Liver (tissue), 9 donors: ENCODE data around the gene DYNLT2. TPM values are rescaled to one million over a fixed set of nuclear protein-coding genes. Genes with fewer than 3 reads are reported as not detected.
"Not testable (repeated sequence)": the region's sequence is repeated elsewhere in the genome, so short reads cannot be mapped to it uniquely, and the experiment has no call there.

Experiments
- DNase-seq: peaks from one replicate; pipeline ENCODE4 v3.0.0-alpha.2; 2017; ENCODE audit warnings: low spot score
- H3K27ac ChIP-seq, 2 donors: one replicate each; pipeline ENCODE4 v1.7.0; 2013; ENCODE audit warnings: inconsistent platforms in 2 of 2, low read length in 2 of 2, control low read depth in 1 of 2, low read depth in 1 of 2, mild to moderate bottlenecking in 1 of 2
- H3K27me3 ChIP-seq, 4 donors: one replicate each; pipeline versions ENCODE4 v1.6.1 to v1.7.0; 2013; ENCODE audit warnings: low read length in 3 of 4, inconsistent platforms in 1 of 4, mild to moderate bottlenecking in 1 of 4, moderate library complexity in 1 of 4; ENCODE audit not compliant: control insufficient read depth in 4 of 4, insufficient read depth in 4 of 4
- H3K36me3 ChIP-seq, 4 donors: one replicate each; pipeline versions ENCODE4 v1.6.1 to v1.7.0; 2013; ENCODE audit warnings: low read length in 3 of 4, mild to moderate bottlenecking in 3 of 4, low read depth in 1 of 4, moderate library complexity in 1 of 4; ENCODE audit not compliant: control insufficient read depth in 4 of 4, insufficient read depth in 3 of 4
- H3K4me1 ChIP-seq, 4 donors: one replicate each; pipeline versions ENCODE4 v1.6.1 to v1.7.0; 2013; ENCODE audit warnings: low read length in 3 of 4, mild to moderate bottlenecking in 3 of 4, moderate library complexity in 1 of 4; ENCODE audit not compliant: control insufficient read depth in 4 of 4, insufficient read depth in 4 of 4
- H3K4me3 ChIP-seq, 3 donors: one replicate each; pipeline versions ENCODE4 v1.6.1 to v1.7.0; 2013; ENCODE audit warnings: low read length in 3 of 3, control low read depth in 1 of 3, low read depth in 1 of 3, mild to moderate bottlenecking in 1 of 3
- H3K9ac ChIP-seq, 2 donors: one replicate each; pipeline ENCODE4 v1.7.0; 2013; ENCODE audit warnings: low read length in 2 of 2, mild to moderate bottlenecking in 2 of 2, moderate library complexity in 2 of 2, control low read depth in 1 of 2, low read depth in 1 of 2
- H3K9me3 ChIP-seq, 4 donors: one replicate each; pipeline versions ENCODE4 v1.6.1 to v1.7.0; 2013; ENCODE audit warnings: low read length in 3 of 4; ENCODE audit not compliant: control insufficient read depth in 4 of 4
- ATF3 ChIP-seq: IDR thresholded peaks from 2 replicates; pipeline ENCODE4 v1.6.1; 2016; ENCODE audit warnings: antibody characterized with exemption
- CTCF ChIP-seq: fragments of 150-350 bp; IDR thresholded peaks from 2 replicates; pipeline ENCODE4 v1.5.1; 2017; ENCODE audit warnings: improper control_type of control experiment, low read depth, low read length; ENCODE audit not compliant: missing input control
- EGR1 ChIP-seq, 2 donors: IDR thresholded peaks; 2 replicates each; pipeline ENCODE4 v1.6.1; 2016 to 2018; ENCODE audit warnings: antibody characterized with exemption in 2 of 2, low read depth in 2 of 2
- FOXA1 ChIP-seq: IDR thresholded peaks from 2 replicates; pipeline ENCODE4 v1.6.1; 2016; ENCODE audit warnings: antibody characterized with exemption
- FOXA2 ChIP-seq: IDR thresholded peaks from 2 replicates; pipeline ENCODE4 v1.6.1; 2016; ENCODE audit warnings: antibody characterized with exemption
- GABPA ChIP-seq, 2 donors: IDR thresholded peaks in 1 of 2; conservative IDR thresholded peaks in 1 of 2; 2 replicates each; pipeline ENCODE4 v1.6.1; 2016; ENCODE audit warnings: antibody characterized with exemption in 2 of 2, mild to moderate bottlenecking in 1 of 2, moderate library complexity in 1 of 2
- HNF4G ChIP-seq: IDR thresholded peaks from 2 replicates; pipeline ENCODE4 v1.6.1; 2016; ENCODE audit warnings: antibody characterized with exemption
- JUND ChIP-seq, 2 donors: IDR thresholded peaks; 2 replicates each; pipeline ENCODE4 v1.6.1; 2016; ENCODE audit warnings: antibody characterized with exemption in 2 of 2
- MAX ChIP-seq: IDR thresholded peaks from 2 replicates; pipeline ENCODE4 v1.6.1; 2016; ENCODE audit warnings: antibody characterized with exemption
- NR2F2 ChIP-seq: IDR thresholded peaks from 2 replicates; pipeline ENCODE4 v1.6.1; 2016; ENCODE audit warnings: antibody characterized with exemption
- RAD21 ChIP-seq, 2 donors: IDR thresholded peaks; 2 replicates each; pipeline ENCODE4 v1.6.1; 2016; ENCODE audit warnings: antibody characterized with exemption in 2 of 2, mild to moderate bottlenecking in 2 of 2
- REST ChIP-seq: IDR thresholded peaks from 2 replicates; pipeline ENCODE4 v1.6.1; 2016; ENCODE audit warnings: antibody characterized with exemption, mild to moderate bottlenecking
- RXRA ChIP-seq, 2 donors: IDR thresholded peaks; 2 replicates each; pipeline ENCODE4 v1.6.1; 2017 to 2018; ENCODE audit warnings: antibody characterized with exemption in 2 of 2, mild to moderate bottlenecking in 1 of 2
- SP1 ChIP-seq: IDR thresholded peaks from 2 replicates; pipeline ENCODE4 v1.6.1; 2018; ENCODE audit warnings: antibody characterized with exemption, mild to moderate bottlenecking
- TAF1 ChIP-seq: conservative IDR thresholded peaks from 2 replicates; pipeline ENCODE4 v1.6.1; 2016; ENCODE audit warnings: antibody characterized with exemption, mild to moderate bottlenecking
- YY1 ChIP-seq: IDR thresholded peaks from 2 replicates; pipeline ENCODE4 v1.6.1; 2016; ENCODE audit warnings: antibody characterized with exemption, mild to moderate bottlenecking
- ZBTB33 ChIP-seq: IDR thresholded peaks from 2 replicates; pipeline ENCODE4 v1.6.1; 2016; ENCODE audit warnings: antibody characterized with exemption
- WGBS: extraction: QIAGEN DNeasy Blood & Tissue Kit; methylation state at CpG from one replicate; pipeline ENCODE4 v1.1.7; 2013; 5-methylcytosine and 5-hydroxymethylcytosine counted together
- polyA plus RNA-seq, 2 donors: library from polyadenylated mRNA; stranded (reverse) in 1 of 2; unstranded in 1 of 2; fragments of 200-250 nt in 1 of 2; fragments of >200 nt in 1 of 2; fragmentation: Nextera tagmentation in 1 of 2; extraction: Ambion mirVana in 1 of 2; gene quantifications; one replicate each; pipeline versions ENCODE4 v1.2.1 to v1.2.3, GENCODE V29; 2013 to 2015
- total RNA-seq, 2 donors: library from RNA; depleted of rRNA; stranded (reverse); fragments of >200 nt; gene quantifications; one replicate each; pipeline ENCODE4 v1.2.3, GENCODE V29; 2014
- donor health status: healthy.
- donor health status: healthy.
- donor health status: healthy.
- donor health status: healthy.
- donor health status: healthy.

The DYNLT2 gene
- total and polyA plus RNA-seq, 4 donors, result 0.37 to 2.3 (median 1.2) TPM

- TF ChIP-seq ATF3, result peak; percentile 93
- H3K36me3 ChIP-seq, result peaks cover 3 to 11% (median 4%) of the 10 kb centered on the region in 4 donors
- not testable (repeated sequence) for H3K9ac ChIP-seq
Measured at GRCh38 chr6:169765789-169766188, 14.4 kb upstream of the DYNLT2 start.

GRCh38 chr6:169763881-169764280, 12.5 kb upstream of the DYNLT2 start:
- Histone ChIP-seq H3K27me3 (no peaks in the 10 kb centered on the region), H3K27ac (no peak overlapping the region), H3K4me3 (peak overlapping the region in 1 of 3 donors; percentile 28), H3K36me3 (peaks cover 2 to 29% (median 14%) of the 10 kb centered on the region in 4 donors), H3K9ac (no peak overlapping the region), H3K4me1 (peaks cover 0 to 47% (median 28%) of the 10 kb centered on the region in 4 donors), H3K9me3 (no peaks in the 10 kb centered on the region)
- 73% methylated on average over 10 of the region's 10 CpGs for WGBS
- DNase-seq, result no peak
- no peak for TF ChIP-seq FOXA2
- TF ChIP-seq ATF3, result no peak
- no peak for TF ChIP-seq ZBTB33
- TF ChIP-seq TAF1, result no peak
- no peak for TF ChIP-seq SP1
- TF ChIP-seq YY1, result no peak
- TF ChIP-seq CTCF, result no peak
- TF ChIP-seq NR2F2, result no peak
- no peak for TF ChIP-seq MAX
- TF ChIP-seq FOXA1, result no peak
- no peak for TF ChIP-seq GABPA (IDR thresholded peaks at IDR 0.05 in 1 of 2, conservative IDR thresholded peaks at IDR 0.05 in 1 of 2)
- TF ChIP-seq REST, result no peak
- no peak for TF ChIP-seq HNF4G
- TF ChIP-seq EGR1 (IDR thresholded peaks at IDR 0.05; ENCODE audit: low read depth in 2 of 2), result no peak
- no peak for TF ChIP-seq RXRA (IDR thresholded peaks at IDR 0.05)
- TF ChIP-seq RAD21 (IDR thresholded peaks at IDR 0.05), result no peak
- no peak for TF ChIP-seq JUND (IDR thresholded peaks at IDR 0.05)

More at GRCh38 chr6:169765789-169766188, 14.4 kb upstream of the DYNLT2 start:
- H3K4me3 ChIP-seq, H3K9me3 ChIP-seq, DNase-seq, H3K27me3 ChIP-seq: not testable (repeated sequence)
- H3K4me1 ChIP-seq, result peaks cover 0 to 50% (median 31%) of the 10 kb centered on the region in 4 donors
- peak overlapping the region; percentile 60 to 75 for H3K27ac ChIP-seq
- WGBS, result 57% methylated on average over 10 of the region's 10 CpGs
